ENCODE results near the gene NIF3L1.

GRCh38 chr2:200888704-200889625 lies at the start of gene NIF3L1, which contains the start of gene PPIL3:
- TF ChIP-seq POLR2A (IDR thresholded peaks at IDR 0.05; ENCODE audit: low read length), result peak; percentile 89
- no peak for TF ChIP-seq GATA1 (IDR thresholded peaks at IDR 0.05; ENCODE audit: low read depth, low read length)
